ENCODE data around the gene DESI2.
"Not testable (repeated sequence)": the region's sequence is repeated elsewhere in the genome, so short reads cannot be mapped to it uniquely, and the experiment has no call there.

Gene DESI2

GRCh38 chr1:244709476-244710368 lies 56.8 kb downstream of the DESI2 start:
- DNase-seq, result no peak

GRCh38 chr1:244710474-244711062 lies 57.6 kb downstream of the DESI2 start:
- DNase-seq, result no peak

DNA sequence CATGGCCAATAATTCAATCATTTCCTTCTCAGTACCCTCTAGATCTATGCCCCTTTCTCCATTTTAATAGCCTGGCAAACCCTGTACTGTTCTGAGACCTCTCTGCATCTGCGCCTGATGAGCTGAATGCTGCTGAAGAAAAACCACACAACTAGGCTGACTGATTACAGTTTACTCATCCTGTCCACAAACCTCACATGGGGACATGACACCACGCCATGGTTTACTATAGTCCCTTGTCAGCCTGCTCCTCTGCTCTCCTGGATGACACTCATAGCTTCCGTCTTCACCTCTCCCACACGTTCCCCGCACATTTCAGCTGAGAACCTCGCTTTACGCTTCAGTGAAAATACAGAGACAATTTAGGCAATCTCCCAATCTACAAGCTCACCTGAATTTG lies 59.7 kb downstream of the DESI2 start:
- no peak for DNase-seq

DNA sequence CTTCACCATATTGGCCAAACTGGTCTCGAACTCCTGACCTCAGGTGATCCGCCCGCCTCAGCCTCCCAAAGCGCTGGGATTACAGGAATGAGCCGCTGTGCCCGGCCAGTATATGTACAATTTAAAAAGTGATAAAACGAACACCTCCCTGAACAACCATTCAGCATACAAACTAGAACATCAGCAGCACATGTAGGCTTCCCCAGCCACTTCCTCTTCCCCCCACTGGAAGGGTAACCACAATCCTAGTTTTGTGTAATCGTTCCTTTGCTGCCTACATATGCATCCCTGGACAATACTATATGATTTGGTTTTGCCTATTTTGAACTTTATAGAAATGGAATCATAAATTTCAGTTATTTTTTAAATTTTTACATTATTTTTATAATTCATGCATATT lies 60.4 kb downstream of the DESI2 start:
- DNase-seq, result no peak

- DNase-seq, result no peak
These were observed 75.0 kb downstream of the DESI2 start for GRCh38 chr1:244727871-244728474.

- no peak for DNase-seq
These were observed 77.4 kb downstream of the DESI2 start for GRCh38 chr1:244730153-244730933.

DNA sequence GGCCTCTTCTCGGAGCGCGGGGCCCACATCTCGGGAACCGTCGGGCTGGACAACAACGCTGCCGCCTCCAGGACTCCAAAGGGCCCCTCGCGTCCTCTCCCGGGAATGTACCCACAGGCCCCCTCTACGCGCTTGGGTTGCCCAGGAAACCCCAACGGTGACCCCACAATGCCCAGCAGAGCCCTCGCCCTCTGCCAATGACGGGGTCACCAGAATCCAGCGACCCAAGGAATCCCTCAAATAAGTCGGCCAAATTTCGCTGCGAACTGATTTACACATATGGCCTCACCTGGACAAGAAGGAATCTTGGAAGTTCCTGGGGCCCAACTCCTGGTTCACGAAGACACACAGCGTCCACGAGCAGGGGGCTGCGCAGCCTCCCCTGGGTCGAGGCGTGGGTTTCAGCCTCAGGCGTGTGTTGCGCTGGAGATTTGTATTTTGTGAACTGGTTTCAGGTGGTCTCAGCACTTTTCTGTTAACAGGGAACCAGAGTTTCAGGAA lies 78.1 kb downstream of the DESI2 start:
- no peak for DNase-seq

DNA sequence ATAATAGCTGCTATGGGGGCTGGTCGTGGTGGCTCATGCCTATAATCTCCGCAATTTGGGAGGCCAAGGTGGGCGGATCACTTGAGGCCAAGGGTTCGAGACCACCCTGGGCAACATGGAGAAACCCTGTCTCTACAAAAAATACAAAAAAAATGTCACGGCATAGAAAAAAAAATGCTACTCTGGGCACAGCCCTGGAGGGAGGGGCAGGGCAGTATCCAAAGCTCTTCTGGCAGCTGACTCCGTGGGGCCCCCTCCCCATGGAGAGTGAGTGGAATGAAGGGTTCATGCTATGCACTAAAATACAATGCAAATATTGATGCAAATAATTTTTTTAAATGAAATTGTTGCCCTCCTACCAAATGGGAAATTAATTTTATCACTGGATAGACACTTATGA lies 78.7 kb downstream of the DESI2 start:
- no peak for DNase-seq

GRCh38 chr1:244732851-244733450 lies 80.0 kb downstream of the DESI2 start:
- no peak for DNase-seq

GRCh38 chr1:244735404-244735803 lies 82.5 kb downstream of the DESI2 start:
- DNase-seq, result no peak

- no peak for DNase-seq
These were observed 83.1 kb downstream of the DESI2 start for GRCh38 chr1:244735876-244736561.

- not testable (repeated sequence) for DNase-seq
These were observed 86.2 kb downstream of the DESI2 start for GRCh38 chr1:244739140-244739539.

DNA sequence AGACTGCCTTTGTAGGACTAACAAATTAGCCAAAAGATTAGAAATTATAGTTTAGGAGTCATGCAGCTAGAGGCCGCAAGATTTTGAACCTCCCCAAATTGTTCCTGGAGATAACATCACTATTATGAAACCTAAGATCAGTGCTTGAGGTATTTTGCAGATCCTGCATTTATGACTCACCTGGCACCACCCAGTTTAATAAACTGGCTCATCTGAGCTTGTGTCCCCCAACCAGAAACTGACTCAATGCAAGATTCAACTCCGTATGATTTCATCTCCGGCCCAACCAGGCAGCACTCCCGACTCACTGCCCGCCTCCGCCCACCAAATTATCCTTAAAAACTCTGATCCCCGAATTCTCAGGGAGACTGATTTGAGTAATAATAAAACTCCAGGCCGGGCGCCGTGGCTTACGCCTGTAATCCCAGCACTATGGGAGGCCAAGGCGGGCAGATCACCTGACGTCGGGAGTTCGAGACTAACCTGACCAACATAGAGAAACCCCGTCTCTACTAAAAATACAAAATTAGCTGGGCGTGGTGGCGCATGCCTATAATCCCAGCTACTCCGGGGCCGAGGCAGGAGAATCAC lies 87.2 kb downstream of the DESI2 start:
- DNase-seq, result not testable (repeated sequence)

DNA sequence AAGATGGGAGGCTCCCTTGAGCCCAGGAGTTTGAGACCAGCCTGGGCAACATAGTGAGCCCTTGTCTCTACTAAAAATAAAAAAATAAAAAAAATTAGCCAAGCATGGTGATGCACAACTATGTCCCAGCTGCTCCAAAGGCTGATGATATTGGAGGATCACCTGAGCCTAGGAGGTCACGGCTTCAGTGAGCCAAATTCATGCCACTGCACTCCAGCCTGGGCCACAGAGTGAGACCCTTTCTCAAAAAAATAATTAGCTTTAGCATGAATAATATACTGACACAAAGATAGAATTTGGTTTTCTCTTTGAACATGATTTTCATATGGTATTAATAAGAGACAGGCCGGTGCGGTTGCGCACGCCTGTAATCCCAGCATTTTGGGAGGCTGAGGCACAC lies 88.8 kb downstream of the DESI2 start:
- DNase-seq, result no peak

DNA sequence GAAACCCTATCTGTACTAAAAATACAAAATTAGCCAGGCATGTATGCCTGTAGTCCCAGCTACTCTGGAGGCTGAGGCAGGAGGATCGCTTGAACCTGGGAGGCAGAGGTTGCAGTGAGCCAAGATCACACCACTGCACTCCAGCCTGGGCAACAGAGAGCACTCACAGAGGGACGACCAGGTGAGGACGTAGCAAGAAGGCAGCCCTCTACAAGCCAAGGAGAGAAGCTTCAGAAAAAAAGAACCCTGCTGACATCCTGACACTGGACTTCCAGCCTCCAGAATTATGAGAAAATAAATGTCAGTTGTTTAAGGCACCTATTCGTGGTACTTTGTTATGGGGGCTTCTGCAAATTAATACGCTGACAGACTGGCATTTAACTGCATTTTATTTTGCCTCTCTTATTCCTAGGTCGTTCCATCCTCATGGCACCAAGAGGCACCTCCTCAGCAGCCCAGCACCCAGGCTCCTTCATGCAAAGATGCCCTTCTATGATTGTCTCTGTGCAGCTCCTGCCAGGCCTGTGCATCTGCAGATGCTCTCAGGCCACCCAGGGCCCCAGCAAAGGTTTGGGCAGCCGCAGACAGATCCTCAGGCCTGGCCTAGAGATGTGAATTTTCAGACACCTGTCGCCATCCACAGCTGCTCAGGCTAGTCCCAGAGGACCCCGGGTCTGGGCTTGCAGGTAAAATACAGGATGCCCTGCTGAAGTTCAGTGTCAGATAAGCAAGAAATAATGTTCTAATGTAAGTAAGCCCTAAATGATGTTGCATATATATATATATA lies 96.5 kb downstream of the DESI2 start:
- no peak for DNase-seq

- no peak for DNase-seq
These were observed 98.5 kb downstream of the DESI2 start for GRCh38 chr1:244751271-244751895.

DNA sequence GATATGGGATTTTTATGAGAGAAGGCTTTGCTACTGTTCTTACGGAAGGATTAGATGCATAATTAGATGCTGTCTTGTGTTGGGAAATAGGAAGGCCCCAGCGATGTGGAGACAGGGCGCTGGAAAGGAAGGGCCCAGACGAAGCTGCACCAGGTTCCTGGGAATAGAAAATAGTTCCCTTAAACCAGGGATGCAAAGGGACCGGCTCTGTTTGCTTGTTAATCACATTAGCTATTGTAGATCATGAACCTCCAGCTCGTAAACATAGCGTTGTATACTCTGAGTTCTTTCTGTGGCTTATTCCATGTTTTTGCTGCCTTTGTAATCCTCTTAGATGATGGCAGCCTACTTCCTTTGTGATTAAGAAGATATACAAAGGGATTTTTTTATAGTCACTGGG lies 102.7 kb downstream of the DESI2 start:
- no peak for DNase-seq

- DNase-seq, result no peak
These were observed 104.4 kb downstream of the DESI2 start for GRCh38 chr1:244757091-244757939.

Data from cortex of kidney (tissue), 1 donor.